ENCODE measurements around the gene KCNA2. TPM values are rescaled to one million over a fixed set of nuclear protein-coding genes. Genes with fewer than 3 reads are reported as not detected.

Gene KCNA2
- total and polyA plus RNA-seq, 2 of the 4 experiments (the other 2 are of a cell fraction): not detected

GRCh38 chr1:110637475-110637874 is 31.3 kb upstream of the KCNA2 start:
- Histone ChIP-seq H2BK20ac (ENCODE audit: low read depth, low read length) (no peak overlapping the region), H2AK9ac (replicated peaks; ENCODE audit: low read depth, low read length, poor library complexity) (no peak overlapping the region), H3K23ac (ENCODE audit: low read depth, low read length) (no peak overlapping the region), H4K20me1 (ENCODE audit: insufficient read depth, low read length) (no peaks in the 10 kb centered on the region), H2BK120ac (ENCODE audit: low read depth, low read length) (no peak overlapping the region), H3K4me3 (ENCODE audit: insufficient read depth, low read depth, low read length) (no peak overlapping the region), H3K9ac (ENCODE audit: low read depth, low read length) (no peak overlapping the region), H4K91ac (ENCODE audit: insufficient read depth, low read depth, low read length) (no peak overlapping the region), H3K56ac (ENCODE audit: extremely low read depth, insufficient read depth, low read length) (no peak overlapping the region), H3K14ac (replicated peaks; ENCODE audit: low read depth, low read length) (no peak overlapping the region), H3K18ac (ENCODE audit: low read depth, low read length) (no peak overlapping the region), H4K5ac (ENCODE audit: low read depth, low read length) (no peak overlapping the region), H3K9me3 (ENCODE audit: control insufficient read depth, insufficient read depth, low read length) (no peaks in the 10 kb centered on the region), H2BK5ac (ENCODE audit: low read depth, low read length, poor library complexity, severe bottlenecking) (no peak overlapping the region), H3K79me1 (ENCODE audit: low read depth in 1 of 2, low read length in 2 of 2) (no peaks in the 10 kb centered on the region), H3K4ac (ENCODE audit: low read depth, low read length) (no peak overlapping the region), H2AK5ac (ENCODE audit: low read depth, low read length) (no peak overlapping the region), H4K8ac (ENCODE audit: low read depth in 2 of 2, low read length in 2 of 2) (no peak overlapping the region), H3K4me2 (ENCODE audit: low read depth, low read length) (no peak overlapping the region), H3K4me1 (ENCODE audit: control insufficient read depth, insufficient read depth, low read length) (peaks cover 5% of the 10 kb centered on the region; the same call in 1 of the 2 replicates), H2AFZ (replicated peaks; ENCODE audit: low read length, poor library complexity) (no peak overlapping the region), H3K27me3 (ENCODE audit: control insufficient read depth, insufficient read depth, low read length) (peaks cover 7% of the 10 kb centered on the region; the same call in 1 of the 2 replicates), H3K27ac (ENCODE audit: insufficient read depth, low read length) (no peak overlapping the region), H3K36me3 (ENCODE audit: control insufficient read depth, insufficient read depth, low read length) (no peaks in the 10 kb centered on the region), H3K9me1 (ENCODE audit: insufficient read depth, low read length) (no peaks in the 10 kb centered on the region), H2BK15ac (ENCODE audit: low read depth, low read length) (no peak overlapping the region)
- POLR2A ChIA-PET (ENCODE audit: unreplicated experiment): no interaction called here
- intact Hi-C loops (cut with micrococcal nuclease) (no loop called here), dilution Hi-C loops (cut with HindIII; ENCODE audit: low sequenced_read_pairs, unreplicated experiment) (no loop called here), in situ Hi-C loops (cut with MboI; ENCODE audit: low sequenced_read_pairs) (no loop called here)
- WGBS, 2 experiments (ENCODE audit: extremely low coverage in 2 of 2, insufficient read length in 1 of 2): 80% methylated on average over 1 of the region's 3 CpGs; no CpG with 5 or more reads in 1 of the 2 experiments
- CTCF ChIA-PET: interaction anchor here (0.6 kb wide), 1 partner anchor 683 kb away, joined by 4 read pairs; no protein-coding TSS in a partner anchor
- DNase-seq (no peak), ATAC-seq (ENCODE audit: low read depth) (no peak)
- TF ChIP-seq, protein P1, sequence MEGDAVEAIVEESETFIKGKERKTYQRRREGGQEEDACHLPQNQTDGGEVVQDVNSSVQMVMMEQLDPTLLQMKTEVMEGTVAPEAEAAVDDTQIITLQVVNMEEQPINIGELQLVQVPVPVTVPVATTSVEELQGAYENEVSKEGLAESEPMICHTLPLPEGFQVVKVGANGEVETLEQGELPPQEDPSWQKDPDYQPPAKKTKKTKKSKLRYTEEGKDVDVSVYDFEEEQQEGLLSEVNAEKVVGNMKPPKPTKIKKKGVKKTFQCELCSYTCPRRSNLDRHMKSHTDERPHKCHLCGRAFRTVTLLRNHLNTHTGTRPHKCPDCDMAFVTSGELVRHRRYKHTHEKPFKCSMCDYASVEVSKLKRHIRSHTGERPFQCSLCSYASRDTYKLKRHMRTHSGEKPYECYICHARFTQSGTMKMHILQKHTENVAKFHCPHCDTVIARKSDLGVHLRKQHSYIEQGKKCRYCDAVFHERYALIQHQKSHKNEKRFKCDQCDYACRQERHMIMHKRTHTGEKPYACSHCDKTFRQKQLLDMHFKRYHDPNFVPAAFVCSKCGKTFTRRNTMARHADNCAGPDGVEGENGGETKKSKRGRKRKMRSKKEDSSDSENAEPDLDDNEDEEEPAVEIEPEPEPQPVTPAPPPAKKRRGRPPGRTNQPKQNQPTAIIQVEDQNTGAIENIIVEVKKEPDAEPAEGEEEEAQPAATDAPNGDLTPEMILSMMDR (conservative IDR thresholded peaks at IDR 0.05; ENCODE audit: low read depth, low read length): no peak
- TF ChIP-seq CHD1 (IDR thresholded peaks at IDR 0.05; ENCODE audit: low read depth, low read length): no peak
- TF ChIP-seq BHLHE40 (IDR thresholded peaks at IDR 0.05; ENCODE audit: low read depth, low read length): no peak
- TF ChIP-seq, protein P2, sequence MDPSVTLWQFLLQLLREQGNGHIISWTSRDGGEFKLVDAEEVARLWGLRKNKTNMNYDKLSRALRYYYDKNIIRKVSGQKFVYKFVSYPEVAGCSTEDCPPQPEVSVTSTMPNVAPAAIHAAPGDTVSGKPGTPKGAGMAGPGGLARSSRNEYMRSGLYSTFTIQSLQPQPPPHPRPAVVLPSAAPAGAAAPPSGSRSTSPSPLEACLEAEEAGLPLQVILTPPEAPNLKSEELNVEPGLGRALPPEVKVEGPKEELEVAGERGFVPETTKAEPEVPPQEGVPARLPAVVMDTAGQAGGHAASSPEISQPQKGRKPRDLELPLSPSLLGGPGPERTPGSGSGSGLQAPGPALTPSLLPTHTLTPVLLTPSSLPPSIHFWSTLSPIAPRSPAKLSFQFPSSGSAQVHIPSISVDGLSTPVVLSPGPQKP (IDR thresholded peaks at IDR 0.05; ENCODE audit: borderline replicate concordance, low read depth, low read length): no peak
- TF ChIP-seq FOS (IDR thresholded peaks at IDR 0.05; ENCODE audit: low read depth, low read length): no peak
- TF ChIP-seq RAD21 (IDR thresholded peaks at IDR 0.05; ENCODE audit: low read length): no peak
- TF ChIP-seq POLR2A (IDR thresholded peaks at IDR 0.05; ENCODE audit: low read depth, low read length): no peak
- no peak for TF ChIP-seq USF2 (IDR thresholded peaks at IDR 0.05; ENCODE audit: low read depth, low read length)
- no peak for TF ChIP-seq MAZ (IDR thresholded peaks at IDR 0.05; ENCODE audit: borderline replicate concordance, low read depth, low read length)
- no peak for TF ChIP-seq NFE2L2 (IDR thresholded peaks at IDR 0.05; ENCODE audit: low read depth, low read length)
- TF ChIP-seq MAFK (IDR thresholded peaks at IDR 0.05; ENCODE audit: low read depth, low read length): no peak
- TF ChIP-seq MXI1 (IDR thresholded peaks at IDR 0.05; ENCODE audit: borderline replicate concordance, low read depth, low read length): no peak
- TF ChIP-seq SMC3 (IDR thresholded peaks at IDR 0.05; ENCODE audit: low read depth, low read length): no peak
- no TSS peak for BruUV-seq (replicated peaks)

Data from IMR-90 (cell line).